Measurements from ENCODE around the gene DCAF6.

The DCAF6 gene

GRCh38 chr1:168125051-168125450, 188.6 kb downstream of the DCAF6 start:
- Histone ChIP-seq H3K27ac (no peak overlapping the region), H3K4me3 (no peak overlapping the region)
